H9 (cell line): ENCODE results near the gene ZSCAN1. TPM values are rescaled to one million over a fixed set of nuclear protein-coding genes. Genes with fewer than 3 reads are reported as not detected.

Experiments
- DNase-seq: peaks from one replicate; pipeline ENCODE4 v3.0.0-alpha.2; 2017
- H2AFZ ChIP-seq: one replicate; pipeline ENCODE4 v1.6.1; 2013; ENCODE audit warnings: mild to moderate bottlenecking, low read length, control low read depth, moderate library complexity
- H2AK5ac ChIP-seq: 2 replicates; pipeline ENCODE4 v1.6.1; 2013; ENCODE audit warnings: low read length, control low read depth, mixed read lengths; ENCODE audit not compliant: insufficient read length
- H2BK120ac ChIP-seq: one replicate; pipeline ENCODE4 v1.6.1; 2013; ENCODE audit warnings: low read depth, mild to moderate bottlenecking, low read length, control low read depth, inconsistent platforms; ENCODE audit not compliant: poor library complexity, severe bottlenecking
- H2BK12ac ChIP-seq: 2 replicates; pipeline ENCODE4 v1.6.1; 2013; ENCODE audit warnings: low read length, control low read depth, mixed read lengths, low read depth; ENCODE audit not compliant: insufficient read length
- H2BK15ac ChIP-seq: 2 replicates; pipeline ENCODE4 v1.6.1; 2013; ENCODE audit warnings: low read depth, low read length, control low read depth
- H2BK20ac ChIP-seq: one replicate; pipeline ENCODE4 v1.6.1; 2013; ENCODE audit warnings: low read depth, mild to moderate bottlenecking, low read length, control low read depth, inconsistent platforms; ENCODE audit not compliant: poor library complexity, severe bottlenecking
- H2BK5ac ChIP-seq: 2 replicates; pipeline ENCODE4 v1.6.1; 2013; ENCODE audit warnings: low read length, control low read depth, mixed read lengths; ENCODE audit not compliant: insufficient read length
- H3K14ac ChIP-seq: 2 replicates; pipeline ENCODE4 v1.6.1; 2013; ENCODE audit warnings: low read length, control low read depth; ENCODE audit not compliant: insufficient read depth
- H3K18ac ChIP-seq: 2 replicates; pipeline ENCODE4 v1.6.1; 2013; ENCODE audit warnings: low read depth, mild to moderate bottlenecking, mixed read lengths, low read length, control low read depth; ENCODE audit not compliant: insufficient read length
- H3K23ac ChIP-seq: 2 replicates; pipeline ENCODE4 v1.6.1; 2013; ENCODE audit warnings: low read length, control low read depth, mixed read lengths, low read depth; ENCODE audit not compliant: insufficient read length
- H3K23me2 ChIP-seq: 2 replicates; pipeline ENCODE4 v1.6.1; 2013; ENCODE audit warnings: low read depth, mild to moderate bottlenecking, mixed read lengths, low read length, control low read depth; ENCODE audit not compliant: insufficient read length, poor library complexity, severe bottlenecking
- H3K27ac ChIP-seq: 2 replicates; pipeline ENCODE4 v1.5.1; 2013; ENCODE audit warnings: low read length, control low read depth, mixed read lengths, low read depth; ENCODE audit not compliant: insufficient read length
- H3K27me3 ChIP-seq: 2 replicates; pipeline ENCODE4 v1.6.1; 2013; ENCODE audit warnings: low read length, control low read depth, inconsistent platforms; ENCODE audit not compliant: insufficient read depth
- H3K4ac ChIP-seq: 2 replicates; pipeline ENCODE4 v1.6.1; 2013; ENCODE audit warnings: low read depth, mild to moderate bottlenecking, control low read depth, inconsistent platforms, low read length, moderate library complexity
- H3K4me1 ChIP-seq: 2 replicates; pipeline ENCODE4 v1.6.1; 2013; ENCODE audit warnings: low read length, control low read depth, inconsistent platforms; ENCODE audit not compliant: insufficient read depth
- H3K4me2 ChIP-seq: 2 replicates; pipeline ENCODE4 v1.6.1; 2013; ENCODE audit warnings: low read length, control low read depth, mixed read lengths; ENCODE audit not compliant: insufficient read length, insufficient read depth
- H3K56ac ChIP-seq: 2 replicates; pipeline ENCODE4 v1.6.1; 2013; ENCODE audit warnings: low read depth, mild to moderate bottlenecking, mixed read lengths, low read length, control low read depth; ENCODE audit not compliant: insufficient read length
- H3K79me1 ChIP-seq: 2 replicates; pipeline ENCODE4 v1.6.1; 2013; ENCODE audit warnings: low read depth, mild to moderate bottlenecking, moderate library complexity, low read length, control low read depth, inconsistent platforms; ENCODE audit not compliant: insufficient read depth, poor library complexity, severe bottlenecking
- H3K79me2 ChIP-seq: 2 replicates; pipeline ENCODE4 v1.6.1; 2013; ENCODE audit warnings: low read length, control low read depth, inconsistent platforms; ENCODE audit not compliant: insufficient read depth
- H3K9ac ChIP-seq: 2 replicates; pipeline ENCODE4 v1.6.1; 2013; ENCODE audit warnings: low read length, control low read depth, mixed read lengths; ENCODE audit not compliant: insufficient read length; ENCODE audit errors: extremely low read depth
- H3K9me3 ChIP-seq: one replicate; pipeline ENCODE4 v1.6.1; 2013; ENCODE audit warnings: low read depth, low read length, inconsistent platforms; ENCODE audit not compliant: control insufficient read depth
- H3T11ph ChIP-seq: one replicate; pipeline ENCODE4 v1.6.1; 2013; ENCODE audit warnings: mild to moderate bottlenecking, low read length, control low read depth, inconsistent platforms
- H4K20me1 ChIP-seq: one replicate; pipeline ENCODE4 v1.6.1; 2013; ENCODE audit not compliant: control insufficient read depth, insufficient read length, insufficient read depth
- H4K5ac ChIP-seq: 2 replicates; pipeline ENCODE4 v1.6.1; 2013; ENCODE audit warnings: low read depth, mild to moderate bottlenecking, mixed read lengths, low read length, control low read depth; ENCODE audit not compliant: insufficient read length
- H4K8ac ChIP-seq: replicated peaks from 2 replicates; pipeline ENCODE4 v1.6.1; 2013; ENCODE audit warnings: low read length, control low read depth, mixed read lengths, low read depth; ENCODE audit not compliant: insufficient read length
- H4K91ac ChIP-seq: 2 replicates; pipeline ENCODE4 v1.6.1; 2013; ENCODE audit warnings: low read depth, mild to moderate bottlenecking, moderate library complexity, mixed read lengths, low read length, control low read depth; ENCODE audit not compliant: insufficient read length
- H3K27ac Mint-ChIP-seq, 3 experiments: 2 replicates in 2 of 3; 3 replicates in 1 of 3; pipeline ENCODE4 v1.8.0; 2020 to 2021; ENCODE audit warnings: mixed read lengths in 3 of 3, mild to moderate bottlenecking in 1 of 3, moderate library complexity in 1 of 3
- H3K27me3 Mint-ChIP-seq: 2 replicates; pipeline ENCODE4 v1.8.0; 2021; ENCODE audit warnings: low read depth, mild to moderate bottlenecking, moderate library complexity, mixed read lengths
- H3K36me3 Mint-ChIP-seq, 3 experiments: 2 replicates in 2 of 3; 3 replicates in 1 of 3; pipeline ENCODE4 v1.8.0; 2020 to 2021; ENCODE audit warnings: low read depth in 3 of 3, mixed read lengths in 3 of 3; ENCODE audit not compliant: insufficient read depth in 1 of 3
- H3K4me1 Mint-ChIP-seq, 2 experiments: 2 replicates each; pipeline ENCODE4 v1.8.0; 2020; ENCODE audit warnings: mixed read lengths in 2 of 2
- H3K4me3 Mint-ChIP-seq, 2 experiments: 2 replicates in 1 of 2; 3 replicates in 1 of 2; pipeline ENCODE4 v1.8.0; 2020 to 2021; ENCODE audit warnings: mild to moderate bottlenecking in 2 of 2, mixed read lengths in 2 of 2, moderate library complexity in 1 of 2
- H3K9me3 Mint-ChIP-seq, 2 experiments: 2 replicates in 1 of 2; 3 replicates in 1 of 2; pipeline ENCODE4 v1.8.0; 2020; ENCODE audit warnings: mild to moderate bottlenecking in 2 of 2, mixed read lengths in 2 of 2, moderate library complexity in 1 of 2
- CTCF ChIP-seq: fragments of 200-600 bp; sonication (generic); conservative IDR thresholded peaks from 3 replicates; pipeline ENCODE4 v1.8.0; 2021; ENCODE audit warnings: antibody characterized with exemption, mild to moderate bottlenecking
- WGBS: extraction: QIAGEN DNeasy Blood & Tissue Kit; methylation state at CpG from one replicate; pipeline ENCODE4 v1.1.7; 2013; ENCODE audit warnings: missing lambda C conversion rate, low lambda C conversion rate, mixed read lengths; ENCODE audit not compliant: insufficient read length; ENCODE audit errors: extremely low coverage; 5-methylcytosine and 5-hydroxymethylcytosine counted together
- total RNA-seq: library from RNA; stranded (reverse); gene quantifications from 2 replicates; pipeline ENCODE4 v1.2.1, GENCODE V29; 2021

ZSCAN1 gene
- total RNA-seq, 1 experiment from 2014 or later, result 1.2 TPM

- no peak overlapping the region for H3K23ac ChIP-seq
- H2BK20ac ChIP-seq, result no peak overlapping the region
- H3K9me3 ChIP-seq, result no peaks in the 10 kb centered on the region
- no peaks in the 10 kb centered on the region for H3K4me1 ChIP-seq
- DNase-seq, result no peak
- no peak overlapping the region for H2BK5ac ChIP-seq
- no peak overlapping the region for H3K4me2 ChIP-seq
- TF ChIP-seq CTCF, result no peak
- H3K14ac ChIP-seq, result no peak overlapping the region
- no peak overlapping the region for H3K27ac ChIP-seq
- H2BK15ac ChIP-seq, result no peak overlapping the region; the same call in 1 of the 2 replicates
- H3K18ac ChIP-seq, result no peak overlapping the region
- no peaks in the 10 kb centered on the region for H3K27me3 ChIP-seq
- H2AK5ac ChIP-seq, result no peak overlapping the region
- H2BK12ac ChIP-seq, result no peak overlapping the region
- peaks cover 2% of the 10 kb centered on the region for H3K79me1 ChIP-seq
- H4K8ac ChIP-seq, result no peak overlapping the region
- Mint-ChIP-seq H3K4me3 (no peak overlapping the region), H3K27me3 (peaks cover under 1% of the 10 kb centered on the region; the same call in 1 of the 2 replicates), H3K27ac (no peak overlapping the region), H3K9me3 (peaks cover 24 to 26% of the 10 kb centered on the region in 2 experiments), H3K4me1 (no peaks in the 10 kb centered on the region), H3K36me3 (peaks cover 42 to 47% (median 45%) of the 10 kb centered on the region in 3 experiments)
- H3K56ac ChIP-seq, result no peak overlapping the region
- no peaks in the 10 kb centered on the region for H3K79me2 ChIP-seq
- H3T11ph ChIP-seq, result no peak overlapping the region
- H3K4ac ChIP-seq, result no peak overlapping the region
- no peak overlapping the region for H2AFZ ChIP-seq
- no peak overlapping the region for H3K9ac ChIP-seq
- no peaks in the 10 kb centered on the region for H4K20me1 ChIP-seq
- no peak overlapping the region for H4K5ac ChIP-seq
- H3K23me2 ChIP-seq, result peaks cover 3% of the 10 kb centered on the region
- H2BK120ac ChIP-seq, result no peak overlapping the region
- no peak overlapping the region for H4K91ac ChIP-seq
- no CpG with 5 or more reads among the region's 29 CpGs for WGBS
Observed at GRCh38 chr19:58085348-58085875, 51.6 kb downstream of the ZSCAN1 start.
